CD4-positive, alpha-beta T cell treated with Interleukin-21 for 1 hour (primary cell): Measurements from ENCODE around the gene LTK.
A peak's percentile ranks its signal among the peaks of the same experiment; 100 is the strongest.

Source experiments
- DNase-seq: peaks from one replicate; pipeline ENCODE4 v3.0.0-alpha.2; 2020

LTK gene

GRCh38 chr15:41495736-41496599 lies 17.7 kb downstream of the LTK start:
- DNase-seq, result no peak

- peak; percentile 31 for DNase-seq
Measured at GRCh38 chr15:41494922-41495735, 18.5 kb downstream of the LTK start.

- peak; percentile 25 for DNase-seq
Measured at GRCh38 chr15:41494190-41494921, 19.3 kb downstream of the LTK start.

- no peak for DNase-seq
Measured at GRCh38 chr15:41493902-41494189, 19.8 kb downstream of the LTK start.

GRCh38 chr15:41493205-41493901 lies 20.3 kb downstream of the LTK start, which contains the start of gene ITPKA:
TSS of gene ITPKA (plus strand) at chr15:41493874. CDS start at chr15:41493928, 54 bp downstream.
- DNase-seq, result peak; percentile 77

- DNase-seq, result no peak
Measured at GRCh38 chr15:41492597-41493204, 20.9 kb downstream of the LTK start.

- no peak for DNase-seq
Measured at GRCh38 chr15:41491889-41492288, 21.7 kb downstream of the LTK start.

- no peak for DNase-seq
Measured at GRCh38 chr15:41490355-41490754, 23.3 kb downstream of the LTK start.

GRCh38 chr15:41489641-41490040 lies 24.0 kb downstream of the LTK start:
- no peak for DNase-seq

- DNase-seq, result peak; percentile 38
Measured at GRCh38 chr15:41487802-41488201, 25.8 kb downstream of the LTK start.

GRCh38 chr15:41487381-41487780 lies 26.2 kb downstream of the LTK start:
- DNase-seq, result no peak

GRCh38 chr15:41486286-41486685 lies 27.3 kb downstream of the LTK start:
- no peak for DNase-seq

GRCh38 chr15:41484937-41485625 lies 28.5 kb downstream of the LTK start:
- DNase-seq, result no peak

- peak; percentile 39 for DNase-seq
Measured at GRCh38 chr15:41483519-41483918, 30.1 kb downstream of the LTK start.

- peak; percentile 56 for DNase-seq
Measured at GRCh38 chr15:41483115-41483514, 30.5 kb downstream of the LTK start.

GRCh38 chr15:41482110-41482877 lies 31.3 kb downstream of the LTK start:
- no peak for DNase-seq

GRCh38 chr15:41480396-41481140 lies 33.1 kb downstream of the LTK start:
- no peak for DNase-seq

GRCh38 chr15:41476416-41477048 lies 37.1 kb downstream of the LTK start:
- no peak for DNase-seq

GRCh38 chr15:41474941-41475340 lies 38.7 kb downstream of the LTK start:
- DNase-seq, result no peak

GRCh38 chr15:41474436-41474835 lies 39.2 kb downstream of the LTK start:
- no peak for DNase-seq
